Left hindlimb (tissue), 1 donor: ENCODE measurements around the gene PRKAA2.

Experiments used
- DNase-seq: peaks from one replicate; pipeline ENCODE4 v3.0.0-alpha.2; 2018

The PRKAA2 gene

GRCh38 chr1:56726706-56727105 is 81.6 kb downstream of the PRKAA2 start:
- no peak for DNase-seq

DNA sequence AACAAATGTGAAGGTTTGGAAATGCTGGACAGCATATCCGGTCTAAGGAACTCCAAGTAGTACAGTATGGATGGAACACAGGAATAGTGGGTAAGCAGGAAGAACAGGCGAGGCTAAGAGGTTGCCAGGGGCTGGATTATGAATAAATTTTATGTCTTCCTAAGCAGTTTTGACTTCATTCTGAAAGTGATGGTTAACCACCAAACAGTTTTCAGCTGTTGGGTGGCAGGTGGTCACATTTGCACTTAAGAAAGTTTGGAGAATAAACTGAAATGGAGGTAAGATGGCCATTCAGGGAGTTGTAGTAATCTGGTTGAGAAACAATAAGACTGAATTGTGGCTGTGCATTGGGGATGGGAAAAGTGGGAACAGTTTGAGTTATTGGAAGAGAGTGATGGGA is 83.8 kb downstream of the PRKAA2 start:
- DNase-seq, result no peak

DNA sequence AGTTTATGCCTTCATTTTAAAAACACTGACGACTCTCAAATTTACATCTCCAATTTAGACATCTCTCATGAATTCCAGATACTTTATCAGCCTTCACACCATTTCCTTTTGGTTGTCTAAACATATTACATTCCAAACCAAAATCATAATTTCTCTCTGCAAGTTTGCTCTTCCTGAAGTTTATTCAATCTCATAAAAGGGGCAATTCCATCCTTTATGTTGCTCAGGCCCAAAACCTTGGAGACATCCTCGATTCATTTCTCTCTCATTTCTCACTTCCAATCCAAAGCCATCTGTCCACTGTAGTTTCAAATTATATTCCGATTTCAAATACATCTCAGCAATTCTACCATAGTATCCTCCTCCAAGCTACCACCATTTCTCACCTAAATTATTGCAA is 100.1 kb downstream of the PRKAA2 start:
- no peak for DNase-seq

GRCh38 chr1:56754708-56755479 is 109.8 kb downstream of the PRKAA2 start:
- no peak for DNase-seq

- DNase-seq, result no peak
Observed at GRCh38 chr1:56755911-56756310, 110.8 kb downstream of the PRKAA2 start.

GRCh38 chr1:56758135-56758534 is 113.0 kb downstream of the PRKAA2 start:
- no peak for DNase-seq

DNA sequence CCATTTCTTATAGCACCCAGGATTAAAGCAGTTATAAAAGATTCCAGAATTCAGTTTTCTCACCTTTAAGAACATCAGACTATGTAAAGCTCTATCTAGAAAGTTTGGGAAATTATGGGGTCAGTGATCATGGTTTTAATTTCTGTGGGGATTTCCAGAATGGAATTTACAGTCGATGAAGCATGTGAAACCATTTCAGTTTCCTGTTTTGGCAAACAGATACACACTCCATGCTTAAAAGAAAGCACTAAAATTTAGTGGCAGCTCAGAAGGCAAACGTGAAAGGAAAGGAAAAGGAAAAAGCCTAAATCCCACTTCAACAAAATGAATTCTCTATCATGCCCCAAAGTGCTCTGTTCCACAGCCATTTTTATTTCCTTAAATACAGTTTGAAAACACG is 113.7 kb downstream of the PRKAA2 start:
- DNase-seq, result no peak
